Colon (tissue), 2 donors: ENCODE data around the gene UBQLN3.

Experiments used
- FAIRE-seq: peaks from 2 replicates; lab custom pipeline; 2012; peaks lifted over from hg19 to GRCh38; lab: Jason Lieb, UNC
- donor health status: control.
- donor health status: control.

UBQLN3 gene

GRCh38 chr11:5509803-5510202 is at the start of gene UBQLN3:
TSS of gene UBQLN3 (minus strand) at chr11:5509957. CDS start at chr11:5509558, 399 bp downstream.
- FAIRE-seq = no peak

- no peak for FAIRE-seq
Measured at GRCh38 chr11:5557751-5558150, 48.0 kb upstream of the UBQLN3 start.

GRCh38 chr11:5556596-5557188 is 46.9 kb upstream of the UBQLN3 start:
- no peak for FAIRE-seq

- no peak for FAIRE-seq
Measured at GRCh38 chr11:5553343-5553742, 43.6 kb upstream of the UBQLN3 start.

GRCh38 chr11:5550440-5551095 is 40.8 kb upstream of the UBQLN3 start:
- no peak for FAIRE-seq

GRCh38 chr11:5548440-5548839 is 38.7 kb upstream of the UBQLN3 start, which contains the start of gene OR52H1:
TSS of gene OR52H1 (minus strand) at chr11:5548540. CDS start at chr11:5545505, 3,035 bp downstream.
- no peak for FAIRE-seq

GRCh38 chr11:5547982-5548381 is 38.2 kb upstream of the UBQLN3 start:
- FAIRE-seq = no peak

GRCh38 chr11:5546457-5546856 is 36.7 kb upstream of the UBQLN3 start:
- no peak for FAIRE-seq

GRCh38 chr11:5541427-5541826 is 31.7 kb upstream of the UBQLN3 start:
- no peak for FAIRE-seq

GRCh38 chr11:5536482-5536881 is 26.7 kb upstream of the UBQLN3 start:
- no peak for FAIRE-seq

- no peak for FAIRE-seq
Measured at GRCh38 chr11:5534046-5534445, 24.3 kb upstream of the UBQLN3 start.

- no peak for FAIRE-seq
Measured at GRCh38 chr11:5531053-5531831, 21.5 kb upstream of the UBQLN3 start.

- FAIRE-seq = no peak
Measured at GRCh38 chr11:5528495-5528894, 18.7 kb upstream of the UBQLN3 start.

- no peak for FAIRE-seq
Measured at GRCh38 chr11:5527716-5528115, 18.0 kb upstream of the UBQLN3 start.

GRCh38 chr11:5524756-5525155 is 15.0 kb upstream of the UBQLN3 start:
- FAIRE-seq = no peak

GRCh38 chr11:5522308-5522707 is 12.6 kb upstream of the UBQLN3 start:
- FAIRE-seq = no peak

GRCh38 chr11:5521540-5521939 is 11.8 kb upstream of the UBQLN3 start:
- no peak for FAIRE-seq

GRCh38 chr11:5516599-5516998 is 6.8 kb upstream of the UBQLN3 start, which contains the start of gene UBQLNL:
TSS of gene UBQLNL (minus strand) at chr11:5516699. CDS start at chr11:5516441, 258 bp downstream.
- no peak for FAIRE-seq

- no peak for FAIRE-seq
Measured at GRCh38 chr11:5514841-5515240, 5.1 kb upstream of the UBQLN3 start.

- FAIRE-seq = no peak
Measured at GRCh38 chr11:5508605-5509004, 1.2 kb downstream of the UBQLN3 start.

GRCh38 chr11:5507933-5508305 is 1.8 kb downstream of the UBQLN3 start:
- no peak for FAIRE-seq

- no peak for FAIRE-seq
Measured at GRCh38 chr11:5507177-5507932, 2.4 kb downstream of the UBQLN3 start.
